ENCODE data around the gene DAG1. TPM values are rescaled to one million over a fixed set of nuclear protein-coding genes. Genes with fewer than 3 reads are reported as not detected.

Gene DAG1
- total and polyA plus RNA-seq, 8 donors, result 43.4 to 116 (median 54.5) TPM

GRCh38 chr3:49531218-49531617 is 61.2 kb downstream of the DAG1 start:
- Histone ChIP-seq H3K27ac (no peak overlapping the region), H3K4me3 (no peak overlapping the region), H3K36me3 (peaks cover 0 to 36% of the 10 kb centered on the region in 2 donors), H3K27me3 (no peaks in the 10 kb centered on the region), H3K9me3 (no peaks in the 10 kb centered on the region), H3K4me1 (no peaks in the 10 kb centered on the region)
- TF ChIP-seq CTCF (IDR thresholded peaks at IDR 0.05), result no peak
- DNase-seq (no peak), ATAC-seq (no peak)
- intact Hi-C loops (cut with DNase I), result no loop called here

- intact Hi-C loops (cut with DNase I), result no loop called here
- no peak for DNase-seq
- no peaks in the 10 kb centered on the region for H3K27me3 ChIP-seq
- no peak for ATAC-seq
- H3K4me3 ChIP-seq, result no peak overlapping the region
- no peak overlapping the region for H3K27ac ChIP-seq
- TF ChIP-seq CTCF (IDR thresholded peaks at IDR 0.05), result no peak
- H3K9me3 ChIP-seq, result no peaks in the 10 kb centered on the region
- peaks cover 0 to 36% of the 10 kb centered on the region in 2 donors for H3K36me3 ChIP-seq
- H3K4me1 ChIP-seq, result no peaks in the 10 kb centered on the region
Observed at GRCh38 chr3:49531715-49532114, 61.6 kb downstream of the DAG1 start.

GRCh38 chr3:49533031-49533430 is 63.0 kb downstream of the DAG1 start:
- TF ChIP-seq CTCF (IDR thresholded peaks at IDR 0.05), result no peak
- Histone ChIP-seq H3K27me3 (no peaks in the 10 kb centered on the region), H3K36me3 (peaks cover 0 to 36% of the 10 kb centered on the region in 2 donors), H3K4me3 (no peak overlapping the region), H3K9me3 (no peaks in the 10 kb centered on the region), H3K27ac (no peak overlapping the region), H3K4me1 (no peaks in the 10 kb centered on the region)
- DNase-seq (no peak), ATAC-seq (no peak)
- intact Hi-C loops (cut with DNase I), result no loop called here

- Histone ChIP-seq H3K4me1 (no peaks in the 10 kb centered on the region), H3K9me3 (no peaks in the 10 kb centered on the region), H3K36me3 (peaks cover 0 to 36% of the 10 kb centered on the region in 2 donors), H3K27ac (no peak overlapping the region), H3K27me3 (no peaks in the 10 kb centered on the region), H3K4me3 (no peak overlapping the region)
- no peak for ATAC-seq
- no peak for DNase-seq
- intact Hi-C loops (cut with DNase I), result no loop called here
- no peak for TF ChIP-seq CTCF (IDR thresholded peaks at IDR 0.05)
Observed at GRCh38 chr3:49533786-49534519, 63.9 kb downstream of the DAG1 start.

- no peak for TF ChIP-seq CTCF (IDR thresholded peaks at IDR 0.05)
- peaks cover 0 to 36% of the 10 kb centered on the region in 2 donors for H3K36me3 ChIP-seq
- no peak for ATAC-seq
- H3K4me1 ChIP-seq, result no peaks in the 10 kb centered on the region
- H3K27ac ChIP-seq, result no peak overlapping the region
- intact Hi-C loops (cut with DNase I), result loop anchor here in 1 of 2 donors (5.0 kb wide), 1 partner anchor 137 kb away; the partner anchor contains the start of gene APEH
- DNase-seq, result peak in 1 of 4 donors; percentile 65
- H3K4me3 ChIP-seq, result no peak overlapping the region
- H3K9me3 ChIP-seq, result no peaks in the 10 kb centered on the region
- H3K27me3 ChIP-seq, result no peaks in the 10 kb centered on the region
Observed at GRCh38 chr3:49534581-49535441, 64.7 kb downstream of the DAG1 start.

Data from left lung (tissue), 10 donors.